ENCODE data around the gene GDI2.

DNA sequence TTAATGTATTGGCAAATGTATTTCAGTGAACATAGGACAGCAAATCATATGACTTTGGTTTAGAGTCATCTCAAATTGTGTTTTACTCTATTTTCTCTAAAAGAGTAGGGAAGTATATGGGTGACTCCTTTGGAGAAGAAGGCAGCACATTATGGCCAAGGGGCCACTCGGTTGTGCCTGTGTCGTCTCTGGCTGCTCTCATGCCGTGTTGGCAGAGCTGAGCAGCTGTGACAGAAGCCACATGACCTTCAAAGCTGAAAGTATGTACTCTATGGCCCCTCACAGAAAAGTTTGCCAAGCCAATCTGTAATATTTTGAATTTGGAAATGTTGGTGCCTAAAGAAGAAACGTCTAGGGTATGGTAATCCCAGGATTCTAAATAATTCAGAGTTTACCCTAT, 81.1 kb downstream of the GDI2 start:
- TF ChIP-seq, protein P1, sequence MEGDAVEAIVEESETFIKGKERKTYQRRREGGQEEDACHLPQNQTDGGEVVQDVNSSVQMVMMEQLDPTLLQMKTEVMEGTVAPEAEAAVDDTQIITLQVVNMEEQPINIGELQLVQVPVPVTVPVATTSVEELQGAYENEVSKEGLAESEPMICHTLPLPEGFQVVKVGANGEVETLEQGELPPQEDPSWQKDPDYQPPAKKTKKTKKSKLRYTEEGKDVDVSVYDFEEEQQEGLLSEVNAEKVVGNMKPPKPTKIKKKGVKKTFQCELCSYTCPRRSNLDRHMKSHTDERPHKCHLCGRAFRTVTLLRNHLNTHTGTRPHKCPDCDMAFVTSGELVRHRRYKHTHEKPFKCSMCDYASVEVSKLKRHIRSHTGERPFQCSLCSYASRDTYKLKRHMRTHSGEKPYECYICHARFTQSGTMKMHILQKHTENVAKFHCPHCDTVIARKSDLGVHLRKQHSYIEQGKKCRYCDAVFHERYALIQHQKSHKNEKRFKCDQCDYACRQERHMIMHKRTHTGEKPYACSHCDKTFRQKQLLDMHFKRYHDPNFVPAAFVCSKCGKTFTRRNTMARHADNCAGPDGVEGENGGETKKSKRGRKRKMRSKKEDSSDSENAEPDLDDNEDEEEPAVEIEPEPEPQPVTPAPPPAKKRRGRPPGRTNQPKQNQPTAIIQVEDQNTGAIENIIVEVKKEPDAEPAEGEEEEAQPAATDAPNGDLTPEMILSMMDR (conservative IDR thresholded peaks at IDR 0.05 in 1 of 2, IDR thresholded peaks at IDR 0.05 in 1 of 2; ENCODE audit: extremely low read depth in 1 of 2, insufficient read depth in 1 of 2, low read depth in 1 of 2, low read length in 2 of 2) = no peak
- TF ChIP-seq EZH2 (IDR thresholded peaks at IDR 0.05; ENCODE audit: borderline replicate concordance, low read length) = no peak

All from mammary epithelial cell (primary cell).